H9 (cell line): Measurements from ENCODE around the gene TUBD1. TPM values are rescaled to one million over a fixed set of nuclear protein-coding genes. Genes with fewer than 3 reads are reported as not detected.
"Not testable (repeated sequence)": the region's sequence is repeated elsewhere in the genome, so short reads cannot be mapped to it uniquely, and the experiment has no call there.

Source experiments
- DNase-seq: peaks from one replicate; pipeline ENCODE4 v3.0.0-alpha.2; 2017
- H2AFZ ChIP-seq: one replicate; pipeline ENCODE4 v1.6.1; 2013; ENCODE audit warnings: mild to moderate bottlenecking, low read length, control low read depth, moderate library complexity
- H2AK5ac ChIP-seq: 2 replicates; pipeline ENCODE4 v1.6.1; 2013; ENCODE audit warnings: low read length, control low read depth, mixed read lengths; ENCODE audit not compliant: insufficient read length
- H2BK120ac ChIP-seq: one replicate; pipeline ENCODE4 v1.6.1; 2013; ENCODE audit warnings: low read depth, mild to moderate bottlenecking, low read length, control low read depth, inconsistent platforms; ENCODE audit not compliant: poor library complexity, severe bottlenecking
- H2BK12ac ChIP-seq: 2 replicates; pipeline ENCODE4 v1.6.1; 2013; ENCODE audit warnings: low read length, control low read depth, mixed read lengths, low read depth; ENCODE audit not compliant: insufficient read length
- H2BK15ac ChIP-seq: 2 replicates; pipeline ENCODE4 v1.6.1; 2013; ENCODE audit warnings: low read depth, low read length, control low read depth
- H2BK20ac ChIP-seq: one replicate; pipeline ENCODE4 v1.6.1; 2013; ENCODE audit warnings: low read depth, mild to moderate bottlenecking, low read length, control low read depth, inconsistent platforms; ENCODE audit not compliant: poor library complexity, severe bottlenecking
- H2BK5ac ChIP-seq: 2 replicates; pipeline ENCODE4 v1.6.1; 2013; ENCODE audit warnings: low read length, control low read depth, mixed read lengths; ENCODE audit not compliant: insufficient read length
- H3K14ac ChIP-seq: 2 replicates; pipeline ENCODE4 v1.6.1; 2013; ENCODE audit warnings: low read length, control low read depth; ENCODE audit not compliant: insufficient read depth
- H3K18ac ChIP-seq: 2 replicates; pipeline ENCODE4 v1.6.1; 2013; ENCODE audit warnings: low read depth, mild to moderate bottlenecking, mixed read lengths, low read length, control low read depth; ENCODE audit not compliant: insufficient read length
- H3K23ac ChIP-seq: 2 replicates; pipeline ENCODE4 v1.6.1; 2013; ENCODE audit warnings: low read length, control low read depth, mixed read lengths, low read depth; ENCODE audit not compliant: insufficient read length
- H3K23me2 ChIP-seq: 2 replicates; pipeline ENCODE4 v1.6.1; 2013; ENCODE audit warnings: low read depth, mild to moderate bottlenecking, mixed read lengths, low read length, control low read depth; ENCODE audit not compliant: insufficient read length, poor library complexity, severe bottlenecking
- H3K27ac ChIP-seq: 2 replicates; pipeline ENCODE4 v1.5.1; 2013; ENCODE audit warnings: low read length, control low read depth, mixed read lengths, low read depth; ENCODE audit not compliant: insufficient read length
- H3K27me3 ChIP-seq: 2 replicates; pipeline ENCODE4 v1.6.1; 2013; ENCODE audit warnings: low read length, control low read depth, inconsistent platforms; ENCODE audit not compliant: insufficient read depth
- H3K4ac ChIP-seq: 2 replicates; pipeline ENCODE4 v1.6.1; 2013; ENCODE audit warnings: low read depth, mild to moderate bottlenecking, control low read depth, inconsistent platforms, low read length, moderate library complexity
- H3K4me1 ChIP-seq: 2 replicates; pipeline ENCODE4 v1.6.1; 2013; ENCODE audit warnings: low read length, control low read depth, inconsistent platforms; ENCODE audit not compliant: insufficient read depth
- H3K4me2 ChIP-seq: 2 replicates; pipeline ENCODE4 v1.6.1; 2013; ENCODE audit warnings: low read length, control low read depth, mixed read lengths; ENCODE audit not compliant: insufficient read length, insufficient read depth
- H3K56ac ChIP-seq: 2 replicates; pipeline ENCODE4 v1.6.1; 2013; ENCODE audit warnings: low read depth, mild to moderate bottlenecking, mixed read lengths, low read length, control low read depth; ENCODE audit not compliant: insufficient read length
- H3K79me1 ChIP-seq: 2 replicates; pipeline ENCODE4 v1.6.1; 2013; ENCODE audit warnings: low read depth, mild to moderate bottlenecking, moderate library complexity, low read length, control low read depth, inconsistent platforms; ENCODE audit not compliant: insufficient read depth, poor library complexity, severe bottlenecking
- H3K79me2 ChIP-seq: 2 replicates; pipeline ENCODE4 v1.6.1; 2013; ENCODE audit warnings: low read length, control low read depth, inconsistent platforms; ENCODE audit not compliant: insufficient read depth
- H3K9ac ChIP-seq: 2 replicates; pipeline ENCODE4 v1.6.1; 2013; ENCODE audit warnings: low read length, control low read depth, mixed read lengths; ENCODE audit not compliant: insufficient read length; ENCODE audit errors: extremely low read depth
- H3K9me3 ChIP-seq: one replicate; pipeline ENCODE4 v1.6.1; 2013; ENCODE audit warnings: low read depth, low read length, inconsistent platforms; ENCODE audit not compliant: control insufficient read depth
- H3T11ph ChIP-seq: one replicate; pipeline ENCODE4 v1.6.1; 2013; ENCODE audit warnings: mild to moderate bottlenecking, low read length, control low read depth, inconsistent platforms
- H4K20me1 ChIP-seq: one replicate; pipeline ENCODE4 v1.6.1; 2013; ENCODE audit not compliant: control insufficient read depth, insufficient read length, insufficient read depth
- H4K5ac ChIP-seq: 2 replicates; pipeline ENCODE4 v1.6.1; 2013; ENCODE audit warnings: low read depth, mild to moderate bottlenecking, mixed read lengths, low read length, control low read depth; ENCODE audit not compliant: insufficient read length
- H4K8ac ChIP-seq: replicated peaks from 2 replicates; pipeline ENCODE4 v1.6.1; 2013; ENCODE audit warnings: low read length, control low read depth, mixed read lengths, low read depth; ENCODE audit not compliant: insufficient read length
- H4K91ac ChIP-seq: 2 replicates; pipeline ENCODE4 v1.6.1; 2013; ENCODE audit warnings: low read depth, mild to moderate bottlenecking, moderate library complexity, mixed read lengths, low read length, control low read depth; ENCODE audit not compliant: insufficient read length
- H3K27ac Mint-ChIP-seq, 3 experiments: 2 replicates in 2 of 3; 3 replicates in 1 of 3; pipeline ENCODE4 v1.8.0; 2020 to 2021; ENCODE audit warnings: mixed read lengths in 3 of 3, mild to moderate bottlenecking in 1 of 3, moderate library complexity in 1 of 3
- H3K27me3 Mint-ChIP-seq: 2 replicates; pipeline ENCODE4 v1.8.0; 2021; ENCODE audit warnings: low read depth, mild to moderate bottlenecking, moderate library complexity, mixed read lengths
- H3K36me3 Mint-ChIP-seq, 3 experiments: 2 replicates in 2 of 3; 3 replicates in 1 of 3; pipeline ENCODE4 v1.8.0; 2020 to 2021; ENCODE audit warnings: low read depth in 3 of 3, mixed read lengths in 3 of 3; ENCODE audit not compliant: insufficient read depth in 1 of 3
- H3K4me1 Mint-ChIP-seq, 2 experiments: 2 replicates each; pipeline ENCODE4 v1.8.0; 2020; ENCODE audit warnings: mixed read lengths in 2 of 2
- H3K4me3 Mint-ChIP-seq, 2 experiments: 2 replicates in 1 of 2; 3 replicates in 1 of 2; pipeline ENCODE4 v1.8.0; 2020 to 2021; ENCODE audit warnings: mild to moderate bottlenecking in 2 of 2, mixed read lengths in 2 of 2, moderate library complexity in 1 of 2
- H3K9me3 Mint-ChIP-seq, 2 experiments: 2 replicates in 1 of 2; 3 replicates in 1 of 2; pipeline ENCODE4 v1.8.0; 2020; ENCODE audit warnings: mild to moderate bottlenecking in 2 of 2, mixed read lengths in 2 of 2, moderate library complexity in 1 of 2
- WGBS: extraction: QIAGEN DNeasy Blood & Tissue Kit; methylation state at CpG from one replicate; pipeline ENCODE4 v1.1.7; 2013; ENCODE audit warnings: missing lambda C conversion rate, low lambda C conversion rate, mixed read lengths; ENCODE audit not compliant: insufficient read length; ENCODE audit errors: extremely low coverage; 5-methylcytosine and 5-hydroxymethylcytosine counted together
- total RNA-seq: library from RNA; stranded (reverse); gene quantifications from 2 replicates; pipeline ENCODE4 v1.2.1, GENCODE V29; 2021
- TF ChIP-seq, protein P1 (sequence below): fragments of 200-600 bp; sonication (generic); conservative IDR thresholded peaks from 3 replicates; pipeline ENCODE4 v1.8.0; 2021; ENCODE audit warnings: antibody characterized with exemption, mild to moderate bottlenecking

TUBD1 gene
- total RNA-seq, 1 experiment from 2014 or later = 26.4 TPM

DNA sequence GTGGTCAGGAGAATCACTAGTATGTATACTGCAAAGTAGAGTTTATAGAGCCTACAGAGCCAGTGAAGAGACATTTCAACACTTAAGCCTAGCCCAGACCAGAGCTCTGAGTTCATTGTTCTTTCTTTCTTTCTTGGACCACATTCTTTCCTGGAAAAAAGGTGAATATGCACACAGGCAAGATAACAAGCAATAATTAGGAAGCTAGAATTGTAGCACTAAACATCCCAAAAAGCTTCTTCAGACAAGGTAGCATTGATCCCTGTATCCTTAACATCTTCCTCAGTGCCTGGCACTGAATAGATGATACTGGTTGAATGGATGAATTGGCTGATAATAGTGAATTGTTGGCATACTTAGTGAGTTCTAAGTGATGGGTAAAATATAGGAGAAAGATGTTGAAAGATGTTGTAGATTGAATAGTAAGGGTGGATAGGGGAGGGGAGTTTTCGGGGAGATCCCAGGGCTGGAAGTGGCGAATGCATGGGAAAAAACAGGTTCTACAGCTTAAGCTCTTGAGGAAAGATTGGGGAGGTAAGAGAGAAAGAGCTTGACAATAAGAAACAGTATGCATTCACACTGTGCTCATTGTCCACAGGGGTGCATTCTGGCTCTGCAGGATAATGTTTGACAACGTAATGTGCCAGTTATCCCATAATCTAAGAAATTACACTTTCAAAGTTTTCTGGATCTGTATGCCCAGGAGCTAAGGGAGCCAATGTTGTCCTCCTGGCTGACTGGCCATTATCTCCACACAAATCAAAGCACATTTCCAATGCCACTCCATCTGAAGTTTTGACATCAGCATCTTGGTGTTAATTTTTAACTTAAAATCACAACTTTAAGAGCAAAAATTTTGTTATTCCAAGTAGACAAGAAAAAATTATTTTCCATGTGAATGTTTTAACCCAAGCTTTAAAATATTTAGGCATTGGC lies 35.6 kb downstream of the TUBD1 start:
- H3K23me2 ChIP-seq = no peaks in the 10 kb centered on the region
- no peak overlapping the region for H2AK5ac ChIP-seq
- Mint-ChIP-seq H3K27me3 (no peaks in the 10 kb centered on the region), H3K27ac (no peak overlapping the region), H3K36me3 (peaks cover 16 to 22% (median 19%) of the 10 kb centered on the region in 3 experiments), H3K4me1 (peaks cover 15 to 17% of the 10 kb centered on the region in 2 experiments), H3K4me3 (no peak overlapping the region), H3K9me3 (no peaks in the 10 kb centered on the region)
- H3K23ac ChIP-seq = no peak overlapping the region
- no peak overlapping the region for H4K91ac ChIP-seq
- no peak overlapping the region for H2BK12ac ChIP-seq
- H3K56ac ChIP-seq = no peak overlapping the region
- no peak overlapping the region for H2BK15ac ChIP-seq
- H3K27me3 ChIP-seq = no peaks in the 10 kb centered on the region
- H2BK20ac ChIP-seq = no peak overlapping the region
- no peaks in the 10 kb centered on the region for H3K79me2 ChIP-seq
- no peak overlapping the region for H3K27ac ChIP-seq
- H4K8ac ChIP-seq = no peak overlapping the region
- no peak overlapping the region for H3K18ac ChIP-seq
- no peak overlapping the region for H2BK5ac ChIP-seq
- 100% methylated on average over 1 of the region's 3 CpGs for WGBS
- TF ChIP-seq, protein P1, sequence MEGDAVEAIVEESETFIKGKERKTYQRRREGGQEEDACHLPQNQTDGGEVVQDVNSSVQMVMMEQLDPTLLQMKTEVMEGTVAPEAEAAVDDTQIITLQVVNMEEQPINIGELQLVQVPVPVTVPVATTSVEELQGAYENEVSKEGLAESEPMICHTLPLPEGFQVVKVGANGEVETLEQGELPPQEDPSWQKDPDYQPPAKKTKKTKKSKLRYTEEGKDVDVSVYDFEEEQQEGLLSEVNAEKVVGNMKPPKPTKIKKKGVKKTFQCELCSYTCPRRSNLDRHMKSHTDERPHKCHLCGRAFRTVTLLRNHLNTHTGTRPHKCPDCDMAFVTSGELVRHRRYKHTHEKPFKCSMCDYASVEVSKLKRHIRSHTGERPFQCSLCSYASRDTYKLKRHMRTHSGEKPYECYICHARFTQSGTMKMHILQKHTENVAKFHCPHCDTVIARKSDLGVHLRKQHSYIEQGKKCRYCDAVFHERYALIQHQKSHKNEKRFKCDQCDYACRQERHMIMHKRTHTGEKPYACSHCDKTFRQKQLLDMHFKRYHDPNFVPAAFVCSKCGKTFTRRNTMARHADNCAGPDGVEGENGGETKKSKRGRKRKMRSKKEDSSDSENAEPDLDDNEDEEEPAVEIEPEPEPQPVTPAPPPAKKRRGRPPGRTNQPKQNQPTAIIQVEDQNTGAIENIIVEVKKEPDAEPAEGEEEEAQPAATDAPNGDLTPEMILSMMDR = no peak
- no peaks in the 10 kb centered on the region for H4K20me1 ChIP-seq
- peaks cover 3% of the 10 kb centered on the region; the same call in 1 of the 2 replicates for H3K4me1 ChIP-seq
- no peak overlapping the region for H3K9ac ChIP-seq
- no peak overlapping the region for H2BK120ac ChIP-seq
- no peak overlapping the region for H3T11ph ChIP-seq
- H3K4me2 ChIP-seq = no peak overlapping the region
- H3K4ac ChIP-seq = no peak overlapping the region
- no peaks in the 10 kb centered on the region for H3K79me1 ChIP-seq
- H2AFZ ChIP-seq = no peak overlapping the region
- DNase-seq = no peak
- no peak overlapping the region for H4K5ac ChIP-seq
- no peak overlapping the region for H3K14ac ChIP-seq
- no peaks in the 10 kb centered on the region for H3K9me3 ChIP-seq

DNA sequence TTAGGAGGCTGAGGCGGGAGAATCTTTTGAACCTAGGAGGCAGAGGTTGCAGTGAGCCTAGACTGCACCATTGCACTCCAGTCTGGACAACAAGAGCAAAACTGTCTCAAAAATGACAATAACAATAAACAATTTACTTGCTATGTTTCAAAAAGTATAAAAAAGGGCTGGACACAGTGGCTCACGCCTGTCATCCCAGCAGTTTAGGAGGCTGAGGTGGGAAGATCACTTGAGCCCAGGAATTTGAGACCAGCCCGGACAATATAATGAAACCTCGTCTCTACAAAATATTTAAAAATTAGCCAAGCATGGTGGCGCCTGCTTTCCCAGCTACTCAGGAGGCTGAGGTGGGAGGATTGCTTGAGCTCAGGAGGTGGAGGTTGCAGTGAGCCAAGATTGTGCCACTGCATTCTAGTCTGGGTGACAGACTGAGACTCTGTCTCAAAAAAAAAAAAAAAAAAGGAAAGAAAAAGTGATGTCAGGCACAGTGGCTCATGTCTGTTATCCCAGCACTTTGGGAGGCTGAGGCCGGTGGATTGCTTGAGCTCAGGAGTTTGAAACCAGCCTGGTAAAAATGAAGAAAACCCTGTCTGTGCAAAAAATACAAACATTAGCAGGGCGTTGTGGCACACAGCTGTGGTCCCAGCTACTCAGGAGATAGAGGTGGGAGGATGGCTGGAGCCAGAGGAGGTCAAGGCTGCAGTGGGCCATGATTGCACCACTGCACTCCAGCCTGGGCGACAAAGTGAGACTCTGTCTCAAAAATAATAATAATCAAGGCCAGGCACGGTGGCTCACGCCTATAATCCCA lies 38.6 kb downstream of the TUBD1 start:
- Mint-ChIP-seq H3K27ac (peak overlapping the region in 1 of 3 experiments; percentile 62; a peak in 1 of 7 replicates), H3K4me1 (peaks cover 28 to 31% of the 10 kb centered on the region in 2 experiments)
- H4K5ac ChIP-seq, H2AFZ ChIP-seq, H2BK12ac ChIP-seq, H3K4me2 ChIP-seq, H3K18ac ChIP-seq, H3K23me2 ChIP-seq, H3K79me1 ChIP-seq, H2AK5ac ChIP-seq, H3K9ac ChIP-seq, H3K56ac ChIP-seq, H3K9me3 ChIP-seq, H3K27me3 Mint-ChIP-seq, H4K20me1 ChIP-seq, H3K9me3 Mint-ChIP-seq, H3K27ac ChIP-seq, H3K14ac ChIP-seq, H3K4me1 ChIP-seq, H3K27me3 ChIP-seq, H3K36me3 Mint-ChIP-seq, H4K91ac ChIP-seq, H2BK15ac ChIP-seq, H3K79me2 ChIP-seq, H2BK120ac ChIP-seq, H3T11ph ChIP-seq, H3K23ac ChIP-seq, H4K8ac ChIP-seq, H2BK20ac ChIP-seq, H2BK5ac ChIP-seq, H3K4ac ChIP-seq, H3K4me3 Mint-ChIP-seq, DNase-seq: not testable (repeated sequence)
- no CpG with 5 or more reads among the region's 10 CpGs for WGBS
